GM19463 (cell line): ENCODE results near the gene SNAPIN.
A peak's percentile ranks its signal among the peaks of the same experiment; 100 is the strongest.
"Not testable (repeated sequence)": the region's sequence is repeated elsewhere in the genome, so short reads cannot be mapped to it uniquely, and the experiment has no call there.

Experiments
- ATAC-seq: cut with Tn5 transposase; IDR thresholded peaks from one replicate; pipeline ENCODE4 v1.9.1; 2021; ENCODE audit warnings: mild to moderate bottlenecking, moderate library complexity; ENCODE audit not compliant: unreplicated experiment

Gene SNAPIN

GRCh38 chr1:153626904-153627714, 31.4 kb upstream of the SNAPIN start, which contains the start of gene S100A13:
Gene S100A13, minus strand, starts transcription at chr1:153627505. Its CDS starts 1,033 bp downstream, at chr1:153626472.
- ATAC-seq, result no peak

GRCh38 chr1:153627715-153628626, 30.5 kb upstream of the SNAPIN start, which contains the start of gene S100A1:
Gene S100A1, plus strand, starts transcription at chr1:153628434. Its CDS starts 2,088 bp downstream, at chr1:153630522.
- ATAC-seq, result no peak

GRCh38 chr1:153628638-153629342, 29.7 kb upstream of the SNAPIN start:
- ATAC-seq, result no peak

GRCh38 chr1:153629343-153629665, 29.2 kb upstream of the SNAPIN start:
- ATAC-seq, result no peak

GRCh38 chr1:153629971-153630370, 28.5 kb upstream of the SNAPIN start:
- no peak for ATAC-seq

- ATAC-seq, result no peak
Measured at GRCh38 chr1:153630384-153630783, 28.1 kb upstream of the SNAPIN start.

- ATAC-seq, result no peak
Measured at GRCh38 chr1:153631047-153632022, 27.2 kb upstream of the SNAPIN start.

GRCh38 chr1:153633161-153633753, 25.2 kb upstream of the SNAPIN start:
- ATAC-seq, result no peak

GRCh38 chr1:153633754-153634665, 24.5 kb upstream of the SNAPIN start, which contains the start of gene CHTOP:
Gene CHTOP, plus strand, starts transcription at chr1:153634066. Its CDS starts 2,523 bp downstream, at chr1:153636589.
- peak; percentile 84 for ATAC-seq

- ATAC-seq, result no peak
Measured at GRCh38 chr1:153635872-153636271, 22.6 kb upstream of the SNAPIN start.

GRCh38 chr1:153636312-153636711, 22.2 kb upstream of the SNAPIN start:
- no peak for ATAC-seq

- ATAC-seq, result no peak
Measured at GRCh38 chr1:153638261-153638660, 20.2 kb upstream of the SNAPIN start.

- ATAC-seq, result no peak
Measured at GRCh38 chr1:153639280-153639679, 19.2 kb upstream of the SNAPIN start.

- not testable (repeated sequence) for ATAC-seq
Measured at GRCh38 chr1:153640213-153640612, 18.3 kb upstream of the SNAPIN start.

- ATAC-seq, result no peak
Measured at GRCh38 chr1:153640861-153641260, 17.6 kb upstream of the SNAPIN start.

- no peak for ATAC-seq
Measured at GRCh38 chr1:153642161-153642560, 16.3 kb upstream of the SNAPIN start.

- no peak for ATAC-seq
Measured at GRCh38 chr1:153643100-153643499, 15.4 kb upstream of the SNAPIN start.

- no peak for ATAC-seq
Measured at GRCh38 chr1:153643816-153644215, 14.7 kb upstream of the SNAPIN start.
